Gastroesophageal sphincter (tissue), 4 donors: Measurements from ENCODE around the gene SERPINF2. TPM values are rescaled to one million over a fixed set of nuclear protein-coding genes. Genes with fewer than 3 reads are reported as not detected.
"Not testable (repeated sequence)": the region's sequence is repeated elsewhere in the genome, so short reads cannot be mapped to it uniquely, and the experiment has no call there.

Source experiments
- ATAC-seq: fragments of 150-250 bp; one replicate; pipeline ENCODE4 v1.9.1; 2016; ENCODE audit warnings: mild to moderate bottlenecking, moderate library complexity
- H3K27ac ChIP-seq, 4 donors: fragments of 200-600 bp; sonication (generic) in 3 of 4; 1 replicate in 3 of 4; 2 replicates in 1 of 4; pipeline ENCODE4 v1.5.1; 2016 to 2019
- H3K27me3 ChIP-seq: fragments of 200-600 bp; sonication (generic); one replicate; pipeline ENCODE4 v1.5.1; 2019
- H3K36me3 ChIP-seq, 2 donors: fragments of 200-600 bp; sonication (generic); one replicate each; pipeline ENCODE4 v1.5.1; 2019; ENCODE audit warnings: control low read depth in 1 of 2
- H3K4me1 ChIP-seq, 3 donors: fragments of 200-600 bp; sonication (generic); 1 replicate in 2 of 3; 2 replicates in 1 of 3; pipeline ENCODE4 v1.5.1; 2016 to 2019; ENCODE audit warnings: control low read depth in 2 of 3
- H3K4me3 ChIP-seq, 2 donors: fragments of 200-600 bp; sonication (generic); one replicate each; pipeline ENCODE4 v1.5.1; 2019; ENCODE audit warnings: mild to moderate bottlenecking in 1 of 2, moderate library complexity in 1 of 2
- H3K9me3 ChIP-seq, 3 donors: fragments of 200-600 bp; sonication (generic); one replicate each; pipeline ENCODE4 v1.5.1; 2017 to 2019; ENCODE audit warnings: control low read depth in 2 of 3
- CTCF ChIP-seq, 4 experiments: fragments of 200-600 bp in 2 of 4; fragments of 450-650 bp in 2 of 4; sonication (generic) in 1 of 4; IDR thresholded peaks; one replicate each; pipeline ENCODE4 v1.5.1; 2017 to 2019; ENCODE audit warnings: antibody characterized with exemption in 4 of 4, mild to moderate bottlenecking in 2 of 4, moderate library complexity in 2 of 4
- EP300 ChIP-seq: sonication (generic); formaldehyde crosslinking; IDR thresholded peaks from one replicate; pipeline ENCODE4 v1.6.1; 2017; ENCODE audit warnings: antibody characterized with exemption, mild to moderate bottlenecking
- POLR2A ChIP-seq, 2 donors: fragments of 450-650 bp; IDR thresholded peaks; one replicate each; pipeline ENCODE4 v1.6.1; 2017; ENCODE audit warnings: antibody characterized with exemption in 2 of 2, mild to moderate bottlenecking in 2 of 2, moderate library complexity in 1 of 2
- POLR2AphosphoS5 ChIP-seq: sonication (generic); formaldehyde crosslinking; IDR thresholded peaks from one replicate; pipeline ENCODE4 v1.6.1; 2017; ENCODE audit warnings: antibody characterized with exemption
- WGBS, 2 donors: methylation state at CpG; one replicate each; pipeline ENCODE4 v1.1.5; 2018; ENCODE audit warnings: low coverage in 1 of 2; 5-methylcytosine and 5-hydroxymethylcytosine counted together
- total RNA-seq, 4 donors: library from RNA; depleted of rRNA; stranded (reverse); fragments of >200 nt; gene quantifications; one replicate each; pipeline ENCODE4 v1.1.0, GENCODE V29; 2016

Gene SERPINF2
- 1 to 10 TPM; 2.0 to 7.6 (median 5.1) TPM for total RNA-seq

GRCh38 chr17:1742371-1743087, at the start of gene SERPINF2:
Gene SERPINF2 (plus strand): TSS chr17:1742871. CDS start chr17:1744996, 2,125 bp downstream.
- Histone ChIP-seq H3K4me3 (no peak within 1 kb of the TSS), H3K9me3 (no peaks in the 10 kb centered on the region), H3K36me3 (peaks cover 0 to 11% of the 10 kb centered on the region in 2 donors), H3K27ac (no peak within 1 kb of the TSS), H3K27me3 (no peaks in the 10 kb centered on the region), H3K4me1 (peaks cover 0 to 7% (median 0%) of the 10 kb centered on the region in 3 donors)
- ATAC-seq: no peak
- no peak for TF ChIP-seq CTCF (IDR thresholded peaks at IDR 0.05)
- no peak for TF ChIP-seq POLR2AphosphoS5
- no peak for TF ChIP-seq EP300
- no peak for TF ChIP-seq POLR2A (IDR thresholded peaks at IDR 0.05)
- WGBS, 2 donors: 0 to 80% methylated on average over 1 of the region's 10 CpGs

GRCh38 chr17:1693339-1693738, 49.3 kb upstream of the SERPINF2 start:
- ATAC-seq: no peak
- Histone ChIP-seq H3K4me3 (no peak overlapping the region), H3K4me1 (no peaks in the 10 kb centered on the region), H3K27ac (no peak overlapping the region), H3K27me3 (no peaks in the 10 kb centered on the region), H3K9me3 (no peaks in the 10 kb centered on the region), H3K36me3 (no peaks in the 10 kb centered on the region)
- TF ChIP-seq CTCF (IDR thresholded peaks at IDR 0.05): no peak
- WGBS, 2 donors: 84 to 87% methylated on average over 4 to 6 of the region's 7 CpGs

- H3K9me3 ChIP-seq: no peaks in the 10 kb centered on the region
- TF ChIP-seq POLR2A (IDR thresholded peaks at IDR 0.05) (no peak), EP300 (no peak), POLR2AphosphoS5 (no peak), CTCF (IDR thresholded peaks at IDR 0.05) (no peak)
- no peak for ATAC-seq
Observed at GRCh38 chr17:1695365-1695764, 47.3 kb upstream of the SERPINF2 start.

GRCh38 chr17:1697681-1698080, 45.0 kb upstream of the SERPINF2 start:
- ATAC-seq: no peak
- 61% methylated on average over 3 of the region's 5 CpGs; no CpG with 5 or more reads in 1 of the 2 donors for WGBS, 2 donors
- no peaks in the 10 kb centered on the region for H3K36me3 ChIP-seq
- H3K9me3 ChIP-seq: no peaks in the 10 kb centered on the region
- TF ChIP-seq POLR2AphosphoS5 (no peak), EP300 (no peak), CTCF (IDR thresholded peaks at IDR 0.05) (no peak), POLR2A (IDR thresholded peaks at IDR 0.05) (no peak)
- H3K4me3 ChIP-seq: no peak overlapping the region
- H3K27ac ChIP-seq: no peak overlapping the region
- H3K4me1 ChIP-seq: no peaks in the 10 kb centered on the region
- no peaks in the 10 kb centered on the region for H3K27me3 ChIP-seq

More at GRCh38 chr17:1695365-1695764, 47.3 kb upstream of the SERPINF2 start:
- Histone ChIP-seq H3K36me3 (no peaks in the 10 kb centered on the region), H3K27me3 (no peaks in the 10 kb centered on the region), H3K4me1 (no peaks in the 10 kb centered on the region), H3K4me3 (no peak overlapping the region), H3K27ac (no peak overlapping the region)
- 70 to 72% methylated on average over 6 to 8 of the region's 8 CpGs for WGBS, 2 donors

- H3K4me3 ChIP-seq, ATAC-seq: not testable (repeated sequence)
- WGBS, 2 donors: 81% methylated on average over 3 of the region's 5 CpGs; no CpG with 5 or more reads in 1 of the 2 donors
Observed at GRCh38 chr17:1699891-1700290, 42.8 kb upstream of the SERPINF2 start.

More at GRCh38 chr17:1699891-1700290, 42.8 kb upstream of the SERPINF2 start:
- not testable (repeated sequence) for H3K9me3 ChIP-seq, H3K27ac ChIP-seq, H3K27me3 ChIP-seq, H3K4me1 ChIP-seq, H3K36me3 ChIP-seq
